Stimulated activated CD8-positive, alpha-beta memory T cell treated with anti-CD3 and anti-CD28 coated beads, Interleukin-15, amount 100 ng/mL, for 48 hours (primary cell): ENCODE measurements around the gene NUDCD3.

Experiments used
- DNase-seq, 2 donors: peaks; one replicate each; pipeline ENCODE4 v3.0.0-alpha.2; 2020; ENCODE audit warnings: low read depth in 2 of 2

Gene NUDCD3

GRCh38 chr7:44383566-44383965 lies 106.9 kb downstream of the NUDCD3 start:
- DNase-seq: no peak

GRCh38 chr7:44382459-44383265 lies 107.8 kb downstream of the NUDCD3 start:
- no peak for DNase-seq

- DNase-seq: no peak
Observed at GRCh38 chr7:44381494-44382220, 108.8 kb downstream of the NUDCD3 start.

GRCh38 chr7:44380831-44381493 lies 109.5 kb downstream of the NUDCD3 start:
- no peak for DNase-seq

GRCh38 chr7:44380189-44380830 lies 110.1 kb downstream of the NUDCD3 start:
- no peak for DNase-seq

- DNase-seq: no peak
Observed at GRCh38 chr7:44379366-44380188, 110.9 kb downstream of the NUDCD3 start.

GRCh38 chr7:44378744-44379143 lies 111.7 kb downstream of the NUDCD3 start:
- no peak for DNase-seq

- DNase-seq: no peak
Observed at GRCh38 chr7:44377681-44378421, 112.6 kb downstream of the NUDCD3 start.

- DNase-seq: no peak
Observed at GRCh38 chr7:44377134-44377463, 113.4 kb downstream of the NUDCD3 start.

- DNase-seq: no peak
Observed at GRCh38 chr7:44376429-44377133, 113.9 kb downstream of the NUDCD3 start.

GRCh38 chr7:44375926-44376342 lies 114.5 kb downstream of the NUDCD3 start:
- DNase-seq: no peak

- no peak for DNase-seq
Observed at GRCh38 chr7:44375236-44375699, 115.2 kb downstream of the NUDCD3 start.

- no peak for DNase-seq
Observed at GRCh38 chr7:44374007-44374763, 116.3 kb downstream of the NUDCD3 start.

GRCh38 chr7:44373418-44373740 lies 117.1 kb downstream of the NUDCD3 start:
- DNase-seq: no peak

- DNase-seq: no peak
Observed at GRCh38 chr7:44372560-44373417, 117.7 kb downstream of the NUDCD3 start.

- DNase-seq: no peak
Observed at GRCh38 chr7:44368885-44369284, 121.6 kb downstream of the NUDCD3 start.

- DNase-seq: no peak
Observed at GRCh38 chr7:44368455-44368854, 122.0 kb downstream of the NUDCD3 start.

GRCh38 chr7:44367475-44368043 lies 122.9 kb downstream of the NUDCD3 start:
- no peak for DNase-seq
